PC-9 (cell line): ENCODE data around the gene RAC3. TPM values are rescaled to one million over a fixed set of nuclear protein-coding genes. Genes with fewer than 3 reads are reported as not detected.

Experiments
- BruUV-seq: library from RNA; stranded (reverse); fragments of 400-500 nt; replicated peaks from 2 replicates; lab custom pipeline; 2021; lab: Mats Ljungman, UMichigan
- CTCF ChIA-PET: fragments of 300-600 bp; sonication (Branson Sonifier 250); formaldehyde crosslinking; loops from one replicate; lab custom pipeline; 2022; ENCODE audit warnings: antibody characterized with exemption; lab: Charles Lee
- POLR2A ChIA-PET: fragments of 300-600 bp; sonication (Branson Sonifier 250); formaldehyde crosslinking; loops from one replicate; lab custom pipeline; 2022; ENCODE audit warnings: antibody characterized with exemption; ENCODE audit not compliant: unreplicated experiment; lab: Charles Lee
- DNase-seq, 2 experiments: peaks; one replicate each; pipeline versions ENCODE4 v3.0.0 to v3.0.0-alpha.2; 2015 to 2022; ENCODE audit warnings: mixed read lengths in 1 of 2
- H2AFZ ChIP-seq: fragments of 200-600 bp; sonication (generic); 2 replicates; pipeline ENCODE4 v1.8.1; 2017; ENCODE audit warnings: antibody characterized with exemption
- H3F3A ChIP-seq: fragments of 200-600 bp; sonication (generic); 2 replicates; pipeline ENCODE4 v1.8.1; 2017; ENCODE audit warnings: antibody characterized with exemption, mild to moderate bottlenecking, low read depth; ENCODE audit not compliant: insufficient read depth
- H3K27ac ChIP-seq: fragments of 200-600 bp; sonication (generic); 2 replicates; pipeline ENCODE4 v1.6.1; 2016; ENCODE audit warnings: mixed run types
- H3K27me3 ChIP-seq: fragments of 200-600 bp; sonication (generic); 2 replicates; pipeline ENCODE4 v1.6.1; 2016; ENCODE audit warnings: low read depth, mixed run types; ENCODE audit not compliant: insufficient read depth
- H3K36me3 ChIP-seq: fragments of 200-600 bp; sonication (generic); 2 replicates; pipeline ENCODE4 v1.6.1; 2016; ENCODE audit warnings: low read depth, mixed run types
- H3K4me1 ChIP-seq: fragments of 200-600 bp; sonication (generic); replicated peaks from 2 replicates; pipeline ENCODE4 v1.6.1; 2016; ENCODE audit warnings: mixed run types; ENCODE audit not compliant: insufficient read depth
- H3K4me2 ChIP-seq: fragments of 200-600 bp; sonication (generic); 2 replicates; pipeline ENCODE4 v1.6.1; 2017; ENCODE audit warnings: mixed run types
- H3K4me3 ChIP-seq: fragments of 200-600 bp; sonication (generic); 2 replicates; pipeline ENCODE4 v1.6.1; 2016; ENCODE audit warnings: mixed run types
- H3K79me2 ChIP-seq: fragments of 200-600 bp; sonication (generic); 2 replicates; pipeline ENCODE4 v1.6.1; 2017; ENCODE audit warnings: low read depth, mixed run types
- H3K9me2 ChIP-seq: fragments of 200-600 bp; sonication (generic); 2 replicates; pipeline ENCODE4 v1.8.1; 2017; ENCODE audit warnings: mild to moderate bottlenecking; ENCODE audit not compliant: insufficient read depth
- H3K9me3 ChIP-seq: fragments of 200-600 bp; sonication (generic); 2 replicates; pipeline ENCODE4 v1.8.1; 2016; ENCODE audit warnings: low read depth; ENCODE audit not compliant: insufficient read depth
- H4K20me1 ChIP-seq: fragments of 200-600 bp; sonication (generic); 2 replicates; pipeline ENCODE4 v1.8.1; 2017; ENCODE audit not compliant: insufficient read depth
- EZH2 ChIP-seq: fragments of 200-600 bp; sonication (generic); IDR thresholded peaks from 2 replicates; pipeline ENCODE4 v1.8.0; 2017; ENCODE audit warnings: antibody characterized with exemption, low read depth
- intact Hi-C: fragments of 100-400 bp; cut with micrococcal nuclease; formaldehyde crosslinking; loops from one replicate; pipeline ENCODE4 v1.10.0; 2022; ENCODE audit not compliant: unreplicated experiment
- total RNA-seq: library from RNA; stranded (reverse); gene quantifications from 2 replicates; pipeline ENCODE4 v1.2.3, GENCODE V29; 2021
- TF ChIP-seq, protein P1 (sequence below): fragments of 200-600 bp; sonication (generic); conservative IDR thresholded peaks from 2 replicates; pipeline ENCODE4 v1.6.1; 2017; ENCODE audit warnings: mixed run types, antibody characterized with exemption, mild to moderate bottlenecking, moderate library complexity

The RAC3 gene
- total RNA-seq, 1 experiment from 2014 or later = 32.3 TPM

DNA sequence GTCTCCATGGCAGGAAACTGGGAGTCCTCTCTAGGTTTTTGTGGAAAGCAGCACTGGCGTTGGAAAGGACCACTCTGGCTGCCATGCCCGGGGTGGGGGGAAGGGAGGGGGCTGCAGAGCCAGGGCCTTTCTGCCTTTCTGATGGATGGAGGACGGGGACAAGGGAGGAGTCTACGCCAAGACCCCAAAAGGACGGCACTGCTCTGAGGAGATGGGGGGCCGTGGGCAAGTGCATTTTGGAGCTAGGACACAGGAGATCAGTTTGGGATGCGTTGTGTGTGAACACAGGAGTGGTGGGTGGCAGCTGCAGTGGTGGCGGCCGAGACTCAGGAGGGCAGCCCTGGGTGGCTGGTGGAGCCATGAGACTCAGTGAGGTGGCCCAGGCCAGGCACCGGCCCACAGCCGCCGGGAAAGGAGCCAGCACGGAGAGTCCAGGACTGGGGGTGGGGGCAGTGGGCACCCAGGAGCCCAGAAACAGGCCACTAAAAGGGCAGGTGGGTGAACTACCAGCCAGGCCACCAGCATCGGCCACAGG, 10.8 kb upstream of the RAC3 start:
- intact Hi-C loops = loop anchor here (1.0 to 5.0 kb wide), 2 partner anchors 61 to 338 kb away; partner anchors contain the start of genes ARL16 and HGS
- H3K9me3 ChIP-seq = no peaks in the 10 kb centered on the region
- no peak overlapping the region for H2AFZ ChIP-seq
- peaks cover 11% of the 10 kb centered on the region; the same call in 1 of the 2 replicates for H3K79me2 ChIP-seq
- CTCF ChIA-PET = interaction anchor here (0.6 to 3.2 kb wide), 8 partner anchors 17 to 305 kb away, joined by 3 to 18 read pairs (median 5); partner anchors contain the start of genes DCXR and NOTUM
- BruUV-seq = no TSS peak
- H3K36me3 ChIP-seq = no peaks in the 10 kb centered on the region
- no peak for DNase-seq
- no peaks in the 10 kb centered on the region for H3K9me2 ChIP-seq
- H3K27ac ChIP-seq = no peak overlapping the region
- TF ChIP-seq EZH2 = no peak
- TF ChIP-seq, protein P1, sequence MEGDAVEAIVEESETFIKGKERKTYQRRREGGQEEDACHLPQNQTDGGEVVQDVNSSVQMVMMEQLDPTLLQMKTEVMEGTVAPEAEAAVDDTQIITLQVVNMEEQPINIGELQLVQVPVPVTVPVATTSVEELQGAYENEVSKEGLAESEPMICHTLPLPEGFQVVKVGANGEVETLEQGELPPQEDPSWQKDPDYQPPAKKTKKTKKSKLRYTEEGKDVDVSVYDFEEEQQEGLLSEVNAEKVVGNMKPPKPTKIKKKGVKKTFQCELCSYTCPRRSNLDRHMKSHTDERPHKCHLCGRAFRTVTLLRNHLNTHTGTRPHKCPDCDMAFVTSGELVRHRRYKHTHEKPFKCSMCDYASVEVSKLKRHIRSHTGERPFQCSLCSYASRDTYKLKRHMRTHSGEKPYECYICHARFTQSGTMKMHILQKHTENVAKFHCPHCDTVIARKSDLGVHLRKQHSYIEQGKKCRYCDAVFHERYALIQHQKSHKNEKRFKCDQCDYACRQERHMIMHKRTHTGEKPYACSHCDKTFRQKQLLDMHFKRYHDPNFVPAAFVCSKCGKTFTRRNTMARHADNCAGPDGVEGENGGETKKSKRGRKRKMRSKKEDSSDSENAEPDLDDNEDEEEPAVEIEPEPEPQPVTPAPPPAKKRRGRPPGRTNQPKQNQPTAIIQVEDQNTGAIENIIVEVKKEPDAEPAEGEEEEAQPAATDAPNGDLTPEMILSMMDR = no peak
- H3K4me2 ChIP-seq = peak overlapping the region; percentile 89; the same call in 1 of the 2 replicates
- peaks cover 6% of the 10 kb centered on the region; the same call in 1 of the 2 replicates for H3F3A ChIP-seq
- H3K4me3 ChIP-seq = no peak overlapping the region
- H3K27me3 ChIP-seq = no peaks in the 10 kb centered on the region
- H4K20me1 ChIP-seq = peaks cover 5% of the 10 kb centered on the region; the same call in 1 of the 2 replicates
- POLR2A ChIA-PET = interaction anchor here (0.6 to 0.7 kb wide), 2 partner anchors 11 to 153 kb away, joined by 3 to 13 read pairs; no protein-coding TSS in a partner anchor
- peaks cover 6% of the 10 kb centered on the region; the same call in 1 of the 2 replicates for H3K4me1 ChIP-seq

DNA sequence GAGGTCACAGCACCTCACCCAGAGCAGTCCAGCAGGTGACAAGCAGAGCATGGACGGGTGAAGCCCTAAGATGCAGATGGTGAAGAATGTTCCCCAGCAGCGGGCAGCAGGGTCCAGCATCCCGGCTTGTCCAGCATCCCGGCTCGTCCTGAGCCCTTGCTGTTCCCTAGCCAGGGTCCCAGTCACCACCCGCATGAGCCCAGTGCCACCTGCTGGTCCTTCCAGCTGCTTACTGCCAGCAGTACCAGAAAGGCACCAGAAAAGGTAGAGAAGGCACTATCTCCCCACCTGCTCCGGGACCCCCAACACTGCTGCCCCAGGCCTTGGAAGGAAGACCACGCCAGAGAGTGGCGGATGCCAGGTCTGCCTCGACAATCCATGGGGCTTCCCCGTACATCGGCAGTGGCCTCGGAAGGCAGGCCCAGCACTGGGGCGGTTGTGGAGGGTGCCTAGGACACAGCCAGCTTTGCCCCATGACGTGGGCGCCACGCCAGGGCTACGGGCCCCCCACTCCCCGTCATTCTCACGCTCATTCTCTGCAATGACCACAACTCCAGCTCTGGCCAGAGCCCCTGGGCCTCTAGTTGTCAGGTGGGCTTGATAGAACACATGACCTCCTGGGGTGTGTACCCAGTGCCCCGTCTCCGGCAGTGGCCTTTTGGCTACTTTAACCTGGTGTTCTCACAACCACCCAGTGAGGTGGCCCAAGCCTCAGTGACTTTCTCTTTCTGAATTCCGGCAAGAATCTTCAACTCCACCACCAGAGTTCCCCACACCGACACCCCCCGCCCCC, 10.2 kb upstream of the RAC3 start:
- POLR2A ChIA-PET = interaction anchor here (0.6 kb wide), 1 partner anchor 154 kb away, joined by 3 read pairs; no protein-coding TSS in a partner anchor
- TF ChIP-seq, protein P1 = peak; percentile 73
- no peak for TF ChIP-seq EZH2
- peaks cover 6% of the 10 kb centered on the region; the same call in 1 of the 2 replicates for H3F3A ChIP-seq
- H3K4me2 ChIP-seq = peak overlapping the region; percentile 89
- H3K36me3 ChIP-seq = no peaks in the 10 kb centered on the region
- intact Hi-C loops = loop anchor here (1.0 to 5.0 kb wide), 2 partner anchors 62 to 339 kb away; partner anchors contain the start of genes ARL16 and HGS
- H2AFZ ChIP-seq = no peak overlapping the region
- H3K27ac ChIP-seq = no peak overlapping the region
- H4K20me1 ChIP-seq = peaks cover 5% of the 10 kb centered on the region; the same call in 1 of the 2 replicates
- H3K79me2 ChIP-seq = peaks cover 11% of the 10 kb centered on the region; the same call in 1 of the 2 replicates
- TSS peak; percentile 48 for BruUV-seq
- CTCF ChIA-PET = interaction anchor here (1.5 to 3.2 kb wide), 5 partner anchors 16 to 109 kb away, joined by 3 to 18 read pairs (median 5); partner anchors contain the start of genes DCXR and NOTUM
- H3K9me2 ChIP-seq = no peaks in the 10 kb centered on the region
- no peaks in the 10 kb centered on the region for H3K27me3 ChIP-seq
- H3K4me1 ChIP-seq = peaks cover 6% of the 10 kb centered on the region; the same call in 1 of the 2 replicates
- H3K9me3 ChIP-seq = no peaks in the 10 kb centered on the region
- H3K4me3 ChIP-seq = peak overlapping the region; percentile 84; the same call in 1 of the 2 replicates
- DNase-seq = peak; percentile 45 to 85

DNA sequence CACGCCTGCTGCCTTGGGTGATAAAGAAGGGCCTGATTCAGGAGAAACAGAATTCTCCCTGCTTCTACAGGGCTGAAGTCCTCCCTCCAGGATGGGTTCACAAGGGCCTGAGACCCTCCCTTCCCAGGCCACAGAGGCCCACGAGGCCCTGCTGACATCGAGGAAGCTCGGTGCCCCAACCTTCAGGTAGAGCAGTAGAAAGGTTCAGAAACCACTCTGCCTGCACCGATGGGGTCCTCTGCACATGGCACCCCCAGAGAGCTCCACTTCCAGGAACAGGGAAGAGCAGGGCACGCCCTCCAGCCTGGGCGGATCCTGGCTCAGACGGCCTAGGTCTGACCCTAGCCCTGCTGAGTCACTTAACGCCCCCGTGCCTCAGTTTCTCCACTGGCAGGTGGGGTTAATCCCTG, 9.6 kb upstream of the RAC3 start:
- no peaks in the 10 kb centered on the region for H3K9me3 ChIP-seq
- H3K4me3 ChIP-seq = peak overlapping the region; percentile 84
- no peak overlapping the region for H3K27ac ChIP-seq
- no TSS peak for BruUV-seq
- intact Hi-C loops = loop anchor here (1.0 to 5.0 kb wide), 4 partner anchors 63 to 340 kb away; partner anchors contain the start of genes ARHGDIA, ARL16 and HGS
- ChIA-PET POLR2A (no interaction called here), CTCF (interaction anchor here (0.6 to 3.2 kb wide), 6 partner anchors 16 to 134 kb away, joined by 3 to 18 read pairs (median 5); partner anchors contain the start of genes DCXR and NOTUM)
- peaks cover 5% of the 10 kb centered on the region; the same call in 1 of the 2 replicates for H4K20me1 ChIP-seq
- H2AFZ ChIP-seq = peak overlapping the region; percentile 79
- peaks cover 6% of the 10 kb centered on the region; the same call in 1 of the 2 replicates for H3K4me1 ChIP-seq
- peak in 1 of 2 experiments; percentile 25 for DNase-seq
- H3K9me2 ChIP-seq = no peaks in the 10 kb centered on the region
- H3F3A ChIP-seq = peaks cover 6% of the 10 kb centered on the region; the same call in 1 of the 2 replicates
- peak overlapping the region; percentile 89 for H3K4me2 ChIP-seq
- TF ChIP-seq, protein P1 = no peak
- TF ChIP-seq EZH2 = no peak
- peaks cover 11% of the 10 kb centered on the region; the same call in 1 of the 2 replicates for H3K79me2 ChIP-seq
- H3K36me3 ChIP-seq = no peaks in the 10 kb centered on the region
- H3K27me3 ChIP-seq = no peaks in the 10 kb centered on the region
